AG09309 (cell line): ENCODE data around the gene BCAR1.

Source experiments
- DNase-seq: peaks from one replicate; pipeline ENCODE4 v3.0.0-alpha.2; 2010; ENCODE audit warnings: low read depth
- H3K4me3 ChIP-seq: 2 replicates; pipeline ENCODE4 v1.5.1; 2011; ENCODE audit warnings: mild to moderate bottlenecking, low read depth, low read length, moderate library complexity; ENCODE audit not compliant: control insufficient read depth
- CTCF ChIP-seq: IDR thresholded peaks from 2 replicates; pipeline ENCODE4 v1.5.1; 2011; ENCODE audit warnings: mild to moderate bottlenecking, low read depth, low read length, inconsistent platforms; ENCODE audit not compliant: insufficient read depth, control insufficient read depth; ENCODE audit errors: missing control alignments

BCAR1 gene

DNA sequence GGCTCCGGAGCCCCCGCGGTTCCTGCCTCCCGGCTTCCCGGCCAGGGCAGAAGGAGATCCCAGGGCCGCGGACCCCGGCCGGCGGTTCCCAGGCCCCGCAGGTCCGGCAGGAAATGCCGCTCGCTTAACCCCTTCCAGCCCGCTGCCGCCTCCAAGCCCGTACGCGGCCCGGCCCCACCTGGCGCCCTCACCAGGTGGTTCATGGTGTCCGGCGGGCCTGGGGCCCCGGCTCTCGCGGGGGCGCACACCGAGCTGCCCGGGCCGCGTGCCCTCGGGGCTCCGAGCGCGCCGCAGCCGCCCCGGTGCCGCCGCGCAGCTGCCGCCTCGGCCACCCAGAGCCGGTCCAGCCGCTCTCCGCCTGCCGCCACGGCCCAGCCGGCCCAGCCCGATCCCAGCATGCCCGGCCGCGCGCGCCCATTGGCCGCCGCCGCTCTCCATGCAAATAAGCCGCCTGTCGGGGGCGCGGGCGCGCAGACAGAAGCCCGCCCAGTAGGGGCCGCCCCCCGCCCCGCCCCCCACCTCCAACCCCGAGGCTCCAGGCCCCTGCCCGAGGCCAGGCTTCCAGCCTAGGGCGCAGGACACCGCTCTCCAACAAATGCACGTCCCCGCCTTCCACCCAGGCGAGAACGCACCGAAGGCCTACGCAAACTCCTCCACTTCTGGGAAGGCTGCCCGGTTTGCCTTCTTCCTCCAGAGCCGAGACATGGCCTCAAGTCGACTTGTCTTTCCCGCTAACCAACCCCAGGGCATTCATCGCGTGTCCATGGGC, at the start of gene BCAR1:
TSS of gene BCAR1 (minus strand) at position 345 of the 769 bp plus-strand sequence. CDS start at position 203, 142 bp downstream.
- peak within 1 kb of the TSS; percentile 81 for H3K4me3 ChIP-seq
- no peak for TF ChIP-seq CTCF
- DNase-seq: peak; percentile 73

DNA sequence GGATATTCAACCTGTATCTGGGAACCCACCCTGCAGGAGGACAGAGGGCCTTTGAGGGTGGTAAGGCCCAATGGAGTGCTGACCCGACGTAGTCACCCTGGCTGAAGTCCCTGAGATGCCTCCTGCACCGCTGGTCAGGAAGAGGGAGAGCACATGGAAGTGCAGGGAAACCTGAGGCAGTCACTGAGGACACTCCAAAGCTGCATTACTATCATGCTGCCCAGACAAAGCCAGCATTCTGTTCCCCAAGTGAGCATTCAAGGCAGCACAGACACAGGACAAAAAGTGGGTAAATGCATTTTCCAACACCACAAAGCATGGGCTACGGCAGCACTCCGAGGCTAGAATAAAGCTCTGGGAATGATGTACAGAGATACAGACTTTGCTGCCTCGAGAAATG, 46.8 kb upstream of the BCAR1 start:
- no peak overlapping the region for H3K4me3 ChIP-seq
- TF ChIP-seq CTCF: no peak
- DNase-seq: no peak

- no peak for TF ChIP-seq CTCF
- no peak for DNase-seq
Observed at GRCh38 chr16:75296606-75297005, 45.2 kb upstream of the BCAR1 start.

GRCh38 chr16:75294773-75295459, 43.5 kb upstream of the BCAR1 start:
- no peak for DNase-seq
- H3K4me3 ChIP-seq: no peak overlapping the region
- no peak for TF ChIP-seq CTCF

More at GRCh38 chr16:75296606-75297005, 45.2 kb upstream of the BCAR1 start:
- H3K4me3 ChIP-seq: no peak overlapping the region

DNA sequence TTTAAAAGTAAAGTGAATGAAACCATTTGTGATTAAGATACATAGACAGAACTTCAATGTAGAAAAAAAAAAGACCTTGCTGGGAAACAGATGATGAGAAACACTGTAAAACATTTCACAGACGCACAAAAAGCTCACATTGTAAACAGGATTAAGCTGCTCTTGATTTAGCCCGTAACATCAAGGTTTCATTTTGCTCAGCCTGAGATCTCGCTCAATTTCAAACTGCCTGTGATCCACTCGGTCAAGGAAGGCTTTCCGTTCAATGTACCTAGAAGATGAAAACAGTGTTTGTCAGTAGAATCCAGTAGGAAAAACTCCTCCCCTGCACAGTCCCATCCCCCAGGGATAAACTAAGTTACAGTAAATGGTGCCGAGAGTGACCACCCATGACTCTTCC, 42.3 kb upstream of the BCAR1 start:
- DNase-seq: no peak
- TF ChIP-seq CTCF: no peak
- H3K4me3 ChIP-seq: no peak overlapping the region

GRCh38 chr16:75293173-75293572, 41.7 kb upstream of the BCAR1 start:
- no peak overlapping the region for H3K4me3 ChIP-seq
- TF ChIP-seq CTCF: no peak
- no peak for DNase-seq

DNA sequence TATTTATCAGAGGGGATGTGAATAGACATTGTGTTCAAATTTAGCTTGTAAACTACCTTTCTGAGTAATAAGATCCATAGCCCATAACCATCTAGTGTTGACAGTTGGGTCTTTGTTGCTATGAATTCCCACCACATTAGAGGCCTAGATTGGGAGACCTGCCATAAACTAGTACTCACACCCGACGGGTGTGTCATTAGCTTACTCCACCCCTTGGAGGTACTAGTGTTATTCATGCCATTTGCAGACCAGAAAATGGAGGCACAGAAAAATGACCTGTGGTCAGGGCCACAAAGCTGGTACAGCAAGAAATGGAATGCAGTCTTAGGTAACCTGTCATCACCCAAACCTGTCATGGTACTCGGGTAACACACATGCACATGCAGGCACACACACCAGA, 41.3 kb upstream of the BCAR1 start:
- no peak for DNase-seq
- no peak for TF ChIP-seq CTCF
- no peak overlapping the region for H3K4me3 ChIP-seq
